ENCODE data around the gene MACROH2A1. TPM values are rescaled to one million over a fixed set of nuclear protein-coding genes. Genes with fewer than 3 reads are reported as not detected.

Gene MACROH2A1
- total and polyA plus RNA-seq, 2 of the 4 experiments (the other 2 are of a cell fraction) = 122 to 126 TPM

DNA sequence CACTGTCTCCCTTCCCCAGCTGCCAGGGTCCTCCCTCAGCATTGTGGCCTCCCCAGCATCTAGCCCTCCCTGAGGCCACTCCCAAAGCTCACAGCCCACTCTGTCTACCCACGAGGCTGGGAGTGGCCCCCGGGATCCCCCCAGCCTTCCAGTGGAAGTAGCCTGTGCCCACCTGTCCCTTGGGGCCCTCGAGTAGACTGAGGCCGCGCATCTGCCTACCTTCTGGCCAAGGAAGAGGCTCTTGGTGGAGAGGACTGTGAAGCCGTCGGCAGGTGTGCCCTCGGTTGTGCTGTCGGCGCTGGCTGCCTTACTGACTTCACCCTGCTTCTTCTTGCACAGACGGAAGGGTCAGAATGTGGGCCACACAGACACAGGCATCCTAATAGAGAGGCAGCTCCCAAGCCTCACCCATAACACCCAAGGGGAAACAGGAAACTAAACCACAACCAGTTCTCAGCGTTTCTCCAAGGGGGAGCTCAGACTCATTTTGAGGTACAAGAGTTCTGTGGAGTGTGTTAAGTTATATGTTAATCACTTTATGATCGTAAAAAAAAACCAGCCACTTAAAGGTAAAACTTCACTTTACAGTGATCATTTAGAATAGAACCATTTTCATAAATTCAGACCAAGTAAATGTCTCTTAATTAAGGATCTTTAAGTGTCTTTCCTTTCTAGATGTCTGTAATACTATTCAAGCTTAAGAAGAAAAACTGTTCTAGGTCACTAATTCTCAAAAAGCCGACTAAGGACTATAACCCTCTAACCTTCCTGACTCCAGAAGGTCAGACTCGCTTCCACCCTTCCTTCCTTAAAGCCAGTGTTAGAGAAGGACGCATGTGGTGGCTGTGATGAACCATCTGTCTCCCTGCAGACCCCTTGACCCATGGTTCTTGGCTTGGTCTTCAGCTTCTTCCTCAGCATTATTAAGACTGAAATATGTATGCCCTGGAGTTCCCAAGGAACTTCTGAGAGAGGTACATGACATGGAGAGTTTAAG lies 38.5 kb downstream of the MACROH2A1 start:
- H3K4me3 ChIP-seq (ENCODE audit: insufficient read depth, low read depth, low read length) = no peak overlapping the region
- H3K27me3 ChIP-seq (ENCODE audit: control insufficient read depth, insufficient read depth, low read length) = no peaks in the 10 kb centered on the region
- no peak overlapping the region for H2BK120ac ChIP-seq (ENCODE audit: low read depth, low read length)
- no peak overlapping the region for H2BK15ac ChIP-seq (ENCODE audit: low read depth, low read length)
- peaks cover 35% of the 10 kb centered on the region for H3K4me1 ChIP-seq (ENCODE audit: control insufficient read depth, insufficient read depth, low read length)
- in situ Hi-C loops (cut with MboI; ENCODE audit: low sequenced_read_pairs) (no loop called here), dilution Hi-C loops (cut with HindIII; ENCODE audit: low sequenced_read_pairs, unreplicated experiment) (no loop called here), intact Hi-C loops (cut with micrococcal nuclease) (no loop called here)
- H3K79me1 ChIP-seq (ENCODE audit: low read depth in 1 of 2, low read length in 2 of 2) = peaks cover 34 to 74% of the 10 kb centered on the region in 2 experiments
- H2AK5ac ChIP-seq (ENCODE audit: low read depth, low read length) = no peak overlapping the region
- H2BK20ac ChIP-seq (ENCODE audit: low read depth, low read length) = no peak overlapping the region
- no peaks in the 10 kb centered on the region for H3K9me3 ChIP-seq (ENCODE audit: control insufficient read depth, insufficient read depth, low read length)
- peak overlapping the region; percentile 13 for H2AK9ac ChIP-seq (replicated peaks; ENCODE audit: low read depth, low read length, poor library complexity)
- peak overlapping the region; percentile 54; the same call in 1 of the 2 replicates for H3K23ac ChIP-seq (ENCODE audit: low read depth, low read length)
- peaks cover 13% of the 10 kb centered on the region for H4K20me1 ChIP-seq (ENCODE audit: insufficient read depth, low read length)
- H3K9me1 ChIP-seq (ENCODE audit: insufficient read depth, low read length) = peaks cover 43% of the 10 kb centered on the region
- WGBS, 2 experiments (ENCODE audit: extremely low coverage in 2 of 2, insufficient read length in 1 of 2) = 100% methylated on average over 1 of the region's 16 CpGs; no CpG with 5 or more reads in 1 of the 2 experiments
- peak overlapping the region; percentile 15; the same call in 1 of the 2 replicates for H3K4ac ChIP-seq (ENCODE audit: low read depth, low read length)
- ATAC-seq (ENCODE audit: low read depth) (no peak), DNase-seq (no peak)
- peaks cover 15% of the 10 kb centered on the region for H3K36me3 ChIP-seq (ENCODE audit: control insufficient read depth, insufficient read depth, low read length)
- H2AFZ ChIP-seq (replicated peaks; ENCODE audit: low read length, poor library complexity) = no peak overlapping the region
- no peak overlapping the region for H3K56ac ChIP-seq (ENCODE audit: extremely low read depth, insufficient read depth, low read length)
- H3K18ac ChIP-seq (ENCODE audit: low read depth, low read length) = no peak overlapping the region
- H4K5ac ChIP-seq (ENCODE audit: low read depth, low read length) = no peak overlapping the region
- no peak overlapping the region for H2BK5ac ChIP-seq (ENCODE audit: low read depth, low read length, poor library complexity, severe bottlenecking)
- POLR2A ChIA-PET (ENCODE audit: unreplicated experiment) = no interaction called here
- H4K8ac ChIP-seq (ENCODE audit: low read depth in 2 of 2, low read length in 2 of 2) = no peak overlapping the region
- no peak overlapping the region for H3K27ac ChIP-seq (ENCODE audit: insufficient read depth, low read length)
- peak overlapping the region; percentile 5; the same call in 1 of the 2 replicates for H3K14ac ChIP-seq (replicated peaks; ENCODE audit: low read depth, low read length)
- no TSS peak for BruUV-seq (replicated peaks)
- H3K9ac ChIP-seq (ENCODE audit: low read depth, low read length) = no peak overlapping the region
- H3K4me2 ChIP-seq (ENCODE audit: low read depth, low read length) = no peak overlapping the region
- no peak overlapping the region for H4K91ac ChIP-seq (ENCODE audit: insufficient read depth, low read depth, low read length)
- CTCF ChIA-PET = no interaction called here
- no peak for TF ChIP-seq RFX5 (IDR thresholded peaks at IDR 0.05; ENCODE audit: low read depth, low read length)
- TF ChIP-seq MAFK (IDR thresholded peaks at IDR 0.05; ENCODE audit: low read depth, low read length) = no peak
- TF ChIP-seq, protein P1, sequence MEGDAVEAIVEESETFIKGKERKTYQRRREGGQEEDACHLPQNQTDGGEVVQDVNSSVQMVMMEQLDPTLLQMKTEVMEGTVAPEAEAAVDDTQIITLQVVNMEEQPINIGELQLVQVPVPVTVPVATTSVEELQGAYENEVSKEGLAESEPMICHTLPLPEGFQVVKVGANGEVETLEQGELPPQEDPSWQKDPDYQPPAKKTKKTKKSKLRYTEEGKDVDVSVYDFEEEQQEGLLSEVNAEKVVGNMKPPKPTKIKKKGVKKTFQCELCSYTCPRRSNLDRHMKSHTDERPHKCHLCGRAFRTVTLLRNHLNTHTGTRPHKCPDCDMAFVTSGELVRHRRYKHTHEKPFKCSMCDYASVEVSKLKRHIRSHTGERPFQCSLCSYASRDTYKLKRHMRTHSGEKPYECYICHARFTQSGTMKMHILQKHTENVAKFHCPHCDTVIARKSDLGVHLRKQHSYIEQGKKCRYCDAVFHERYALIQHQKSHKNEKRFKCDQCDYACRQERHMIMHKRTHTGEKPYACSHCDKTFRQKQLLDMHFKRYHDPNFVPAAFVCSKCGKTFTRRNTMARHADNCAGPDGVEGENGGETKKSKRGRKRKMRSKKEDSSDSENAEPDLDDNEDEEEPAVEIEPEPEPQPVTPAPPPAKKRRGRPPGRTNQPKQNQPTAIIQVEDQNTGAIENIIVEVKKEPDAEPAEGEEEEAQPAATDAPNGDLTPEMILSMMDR (conservative IDR thresholded peaks at IDR 0.05; ENCODE audit: low read depth, low read length) = no peak
- no peak for TF ChIP-seq MAZ (IDR thresholded peaks at IDR 0.05; ENCODE audit: borderline replicate concordance, low read depth, low read length)
- no peak for TF ChIP-seq MXI1 (IDR thresholded peaks at IDR 0.05; ENCODE audit: borderline replicate concordance, low read depth, low read length)
- no peak for TF ChIP-seq SMC3 (IDR thresholded peaks at IDR 0.05; ENCODE audit: low read depth, low read length)
- no peak for TF ChIP-seq FOS (IDR thresholded peaks at IDR 0.05; ENCODE audit: low read depth, low read length)
- TF ChIP-seq NFE2L2 (IDR thresholded peaks at IDR 0.05; ENCODE audit: low read depth, low read length) = no peak
- TF ChIP-seq, protein P2, sequence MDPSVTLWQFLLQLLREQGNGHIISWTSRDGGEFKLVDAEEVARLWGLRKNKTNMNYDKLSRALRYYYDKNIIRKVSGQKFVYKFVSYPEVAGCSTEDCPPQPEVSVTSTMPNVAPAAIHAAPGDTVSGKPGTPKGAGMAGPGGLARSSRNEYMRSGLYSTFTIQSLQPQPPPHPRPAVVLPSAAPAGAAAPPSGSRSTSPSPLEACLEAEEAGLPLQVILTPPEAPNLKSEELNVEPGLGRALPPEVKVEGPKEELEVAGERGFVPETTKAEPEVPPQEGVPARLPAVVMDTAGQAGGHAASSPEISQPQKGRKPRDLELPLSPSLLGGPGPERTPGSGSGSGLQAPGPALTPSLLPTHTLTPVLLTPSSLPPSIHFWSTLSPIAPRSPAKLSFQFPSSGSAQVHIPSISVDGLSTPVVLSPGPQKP (IDR thresholded peaks at IDR 0.05; ENCODE audit: borderline replicate concordance, low read depth, low read length) = no peak
- TF ChIP-seq CHD1 (IDR thresholded peaks at IDR 0.05; ENCODE audit: low read depth, low read length) = no peak
- TF ChIP-seq RAD21 (IDR thresholded peaks at IDR 0.05; ENCODE audit: low read length) = no peak
- TF ChIP-seq RCOR1 (IDR thresholded peaks at IDR 0.05; ENCODE audit: insufficient replicate concordance, low read length) = no peak
- TF ChIP-seq, protein P3, sequence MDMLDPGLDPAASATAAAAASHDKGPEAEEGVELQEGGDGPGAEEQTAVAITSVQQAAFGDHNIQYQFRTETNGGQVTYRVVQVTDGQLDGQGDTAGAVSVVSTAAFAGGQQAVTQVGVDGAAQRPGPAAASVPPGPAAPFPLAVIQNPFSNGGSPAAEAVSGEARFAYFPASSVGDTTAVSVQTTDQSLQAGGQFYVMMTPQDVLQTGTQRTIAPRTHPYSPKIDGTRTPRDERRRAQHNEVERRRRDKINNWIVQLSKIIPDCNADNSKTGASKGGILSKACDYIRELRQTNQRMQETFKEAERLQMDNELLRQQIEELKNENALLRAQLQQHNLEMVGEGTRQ (IDR thresholded peaks at IDR 0.05; ENCODE audit: low read depth, low read length) = no peak

All from IMR-90 (cell line).